Ascending aorta (tissue), 2 donors: ENCODE results near the gene IFNL1. TPM values are rescaled to one million over a fixed set of nuclear protein-coding genes. Genes with fewer than 3 reads are reported as not detected.
"Not testable (repeated sequence)": the region's sequence is repeated elsewhere in the genome, so short reads cannot be mapped to it uniquely, and the experiment has no call there.

Experiments
- DNase-seq, 2 donors: peaks; one replicate each; pipeline ENCODE4 v3.0.0-alpha.2; 2019; ENCODE audit warnings: low spot score in 2 of 2
- H3K27ac ChIP-seq, 2 donors: fragments of 200-600 bp; sonication (generic); one replicate each; pipeline ENCODE4 v1.5.1; 2016 to 2017; ENCODE audit warnings: mild to moderate bottlenecking in 1 of 2
- H3K27me3 ChIP-seq: fragments of 200-600 bp; sonication (generic); one replicate; pipeline ENCODE4 v1.5.1; 2017
- H3K36me3 ChIP-seq, 2 donors: fragments of 200-600 bp; sonication (generic); one replicate each; pipeline ENCODE4 v1.5.1; 2016
- H3K4me1 ChIP-seq, 2 donors: fragments of 200-600 bp; sonication (generic); one replicate each; pipeline ENCODE4 v1.5.1; 2016 to 2017; ENCODE audit warnings: mild to moderate bottlenecking in 1 of 2
- H3K4me3 ChIP-seq, 2 donors: fragments of 200-600 bp; sonication (generic); one replicate each; pipeline ENCODE4 v1.5.1; 2016 to 2017; ENCODE audit warnings: mild to moderate bottlenecking in 1 of 2
- H3K9me3 ChIP-seq, 2 donors: fragments of 200-600 bp; sonication (generic); one replicate each; pipeline ENCODE4 v1.5.1; 2016
- CTCF ChIP-seq, 3 experiments: fragments of 200-600 bp in 2 of 3; fragments of 450-650 bp in 1 of 3; sonication (generic) in 2 of 3; IDR thresholded peaks; one replicate each; pipeline ENCODE4 v1.5.1; 2016 to 2019; ENCODE audit warnings: antibody characterized with exemption in 3 of 3, mild to moderate bottlenecking in 1 of 3, moderate library complexity in 1 of 3
- intact Hi-C: fragments of 100-400 bp; cut with DNase I; formaldehyde crosslinking; loops from one replicate; pipeline ENCODE4 v1.15.1; 2023
- total RNA-seq: library from RNA; depleted of rRNA; stranded (reverse); fragments of >200 nt; gene quantifications from one replicate; pipeline ENCODE4 v1.1.0, GENCODE V29; 2016

Gene IFNL1
- total RNA-seq, 1 donor from 2014 or later = not detected

GRCh38 chr19:39261704-39262103 is 34.5 kb upstream of the IFNL1 start:
- no peak for DNase-seq
- intact Hi-C loops = no loop called here
- no peak overlapping the region for H3K27ac ChIP-seq
- no peaks in the 10 kb centered on the region for H3K27me3 ChIP-seq
- H3K36me3 ChIP-seq = no peaks in the 10 kb centered on the region
- no peaks in the 10 kb centered on the region for H3K9me3 ChIP-seq
- no peaks in the 10 kb centered on the region for H3K4me1 ChIP-seq
- no peak for TF ChIP-seq CTCF (IDR thresholded peaks at IDR 0.05)
- H3K4me3 ChIP-seq = no peak overlapping the region

- intact Hi-C loops = no loop called here
- no peak overlapping the region for H3K27ac ChIP-seq
- no peaks in the 10 kb centered on the region for H3K4me1 ChIP-seq
- no peak overlapping the region for H3K4me3 ChIP-seq
- no peak for DNase-seq
- no peaks in the 10 kb centered on the region for H3K27me3 ChIP-seq
- no peaks in the 10 kb centered on the region for H3K9me3 ChIP-seq
- no peak for TF ChIP-seq CTCF (IDR thresholded peaks at IDR 0.05)
- no peaks in the 10 kb centered on the region for H3K36me3 ChIP-seq
These were observed 33.7 kb upstream of the IFNL1 start for GRCh38 chr19:39262496-39262895.

- Histone ChIP-seq H3K4me1 (no peaks in the 10 kb centered on the region), H3K36me3 (no peaks in the 10 kb centered on the region), H3K27ac (no peak overlapping the region), H3K4me3 (no peak overlapping the region), H3K27me3 (no peaks in the 10 kb centered on the region), H3K9me3 (no peaks in the 10 kb centered on the region)
- no peak for TF ChIP-seq CTCF (IDR thresholded peaks at IDR 0.05)
- no peak for DNase-seq
- intact Hi-C loops = no loop called here
These were observed 32.3 kb upstream of the IFNL1 start for GRCh38 chr19:39263912-39264305.

GRCh38 chr19:39264306-39265290 is 31.6 kb upstream of the IFNL1 start:
- Histone ChIP-seq H3K9me3 (no peaks in the 10 kb centered on the region), H3K27me3 (no peaks in the 10 kb centered on the region), H3K4me1 (no peaks in the 10 kb centered on the region), H3K4me3 (no peak overlapping the region), H3K36me3 (no peaks in the 10 kb centered on the region), H3K27ac (no peak overlapping the region)
- no peak for TF ChIP-seq CTCF (IDR thresholded peaks at IDR 0.05)
- intact Hi-C loops = no loop called here
- DNase-seq = no peak

- H3K27ac ChIP-seq = no peak overlapping the region
- H3K4me3 ChIP-seq = no peak overlapping the region
- H3K4me1 ChIP-seq = no peaks in the 10 kb centered on the region
- TF ChIP-seq CTCF (IDR thresholded peaks at IDR 0.05) = no peak
- no peaks in the 10 kb centered on the region for H3K27me3 ChIP-seq
- intact Hi-C loops = no loop called here
- no peak for DNase-seq
- H3K36me3 ChIP-seq = no peaks in the 10 kb centered on the region
- no peaks in the 10 kb centered on the region for H3K9me3 ChIP-seq
These were observed 30.8 kb upstream of the IFNL1 start for GRCh38 chr19:39265321-39265916.

GRCh38 chr19:39268085-39268484 is 28.1 kb upstream of the IFNL1 start, which contains the start of gene IFNL2:
Gene IFNL2, plus strand, starts transcription at chr19:39268396. Its CDS starts 173 bp downstream, at chr19:39268569.
- DNase-seq, H3K4me3 ChIP-seq, H3K4me1 ChIP-seq, H3K9me3 ChIP-seq, H3K36me3 ChIP-seq, H3K27ac ChIP-seq, H3K27me3 ChIP-seq, intact Hi-C loops: not testable (repeated sequence)

GRCh38 chr19:39268531-39269223 is 27.5 kb upstream of the IFNL1 start:
- intact Hi-C loops, H3K4me1 ChIP-seq, H3K36me3 ChIP-seq, H3K27me3 ChIP-seq, H3K4me3 ChIP-seq, H3K27ac ChIP-seq, DNase-seq, H3K9me3 ChIP-seq: not testable (repeated sequence)

- H3K27me3 ChIP-seq, H3K36me3 ChIP-seq, H3K4me1 ChIP-seq, intact Hi-C loops, H3K27ac ChIP-seq, DNase-seq, H3K4me3 ChIP-seq, H3K9me3 ChIP-seq: not testable (repeated sequence)
These were observed 26.8 kb upstream of the IFNL1 start for GRCh38 chr19:39269369-39269768.
